ENCODE measurements around the gene PLXNB2. TPM values are rescaled to one million over a fixed set of nuclear protein-coding genes. Genes with fewer than 3 reads are reported as not detected.

The PLXNB2 gene
- total RNA-seq, 1 experiment from 2014 or later = 236 TPM

DNA sequence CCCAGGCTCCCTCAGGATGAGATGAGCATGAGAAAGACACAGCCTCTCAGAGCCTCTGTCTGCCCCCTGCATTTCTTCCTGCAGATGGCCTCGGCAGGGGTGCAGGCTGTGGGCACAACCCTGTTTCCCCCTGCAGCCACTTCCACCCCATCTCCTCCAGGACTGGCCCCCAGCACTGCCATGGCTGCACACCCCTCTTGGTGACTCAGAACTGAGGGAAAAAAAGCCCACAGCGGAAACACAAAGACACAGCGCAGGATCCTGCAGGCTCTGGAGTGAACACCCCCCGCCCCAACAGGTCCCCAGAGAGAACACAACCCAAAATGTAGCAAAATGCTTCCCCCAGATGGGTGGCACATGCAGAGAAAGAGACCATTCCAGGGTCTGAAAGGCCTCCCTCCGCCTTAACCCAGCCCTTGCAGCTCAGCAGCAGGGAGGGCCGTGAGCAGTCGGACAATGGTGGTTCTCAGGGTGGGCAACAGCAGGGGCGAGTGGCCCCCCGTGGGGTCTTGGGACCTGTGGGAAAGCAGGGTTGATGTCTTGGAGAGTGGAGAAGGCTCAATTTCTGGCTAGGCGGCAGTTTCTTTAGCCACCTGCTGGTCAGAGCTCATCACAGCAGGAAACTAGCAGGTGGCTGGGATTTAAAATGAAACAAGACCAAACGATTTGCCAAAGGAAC is 70.6 kb downstream of the PLXNB2 start:
- Histone ChIP-seq H3K9ac (ENCODE audit: low read length) (no peak overlapping the region), H3K4me3 (replicated peaks in 1 of 2; ENCODE audit: low read depth in 1 of 2, low read length in 2 of 2) (no peak overlapping the region), H3K9me2 (ENCODE audit: insufficient read depth) (no peaks in the 10 kb centered on the region), H3K27me3 (ENCODE audit: insufficient read depth, low read length) (no peaks in the 10 kb centered on the region), H3K36me3 (ENCODE audit: control insufficient read depth in 1 of 2, insufficient read depth in 2 of 2, low read length in 2 of 2) (peaks cover 7 to 19% of the 10 kb centered on the region in 2 experiments; a peak in 2 of 4 replicates), H4K20me1 (ENCODE audit: insufficient read depth) (no peaks in the 10 kb centered on the region), H3K4me2 (ENCODE audit: low read length) (no peak overlapping the region), H3K79me2 (ENCODE audit: insufficient read depth, low read length) (peaks cover 89% of the 10 kb centered on the region), H3K9me3 (ENCODE audit: control insufficient read depth in 1 of 2, insufficient read depth in 1 of 2, low read depth in 1 of 2, low read length in 2 of 2) (peaks cover 0 to 4% of the 10 kb centered on the region in 2 experiments; a peak in 1 of 4 replicates), H2AFZ (ENCODE audit: low read depth, low read length, poor library complexity, severe bottlenecking) (no peak overlapping the region), H3K27ac (ENCODE audit: low read depth, low read length) (no peak overlapping the region), H3K4me1 (ENCODE audit: control insufficient read depth in 1 of 2, insufficient read depth in 2 of 2, low read length in 2 of 2) (peaks cover 3 to 7% of the 10 kb centered on the region in 2 experiments; a peak in 1 of 4 replicates)
- no TSS peak for BruUV-seq (replicated peaks)
- 0 out of 2 replicates have a peak, but pooled peaks have one; percentile 30 for ATAC-seq
- intact Hi-C loops (cut with micrococcal nuclease) = no loop called here
- no peak for DNase-seq (ENCODE audit: low read depth, low spot score)
- TF ChIP-seq, protein P1, sequence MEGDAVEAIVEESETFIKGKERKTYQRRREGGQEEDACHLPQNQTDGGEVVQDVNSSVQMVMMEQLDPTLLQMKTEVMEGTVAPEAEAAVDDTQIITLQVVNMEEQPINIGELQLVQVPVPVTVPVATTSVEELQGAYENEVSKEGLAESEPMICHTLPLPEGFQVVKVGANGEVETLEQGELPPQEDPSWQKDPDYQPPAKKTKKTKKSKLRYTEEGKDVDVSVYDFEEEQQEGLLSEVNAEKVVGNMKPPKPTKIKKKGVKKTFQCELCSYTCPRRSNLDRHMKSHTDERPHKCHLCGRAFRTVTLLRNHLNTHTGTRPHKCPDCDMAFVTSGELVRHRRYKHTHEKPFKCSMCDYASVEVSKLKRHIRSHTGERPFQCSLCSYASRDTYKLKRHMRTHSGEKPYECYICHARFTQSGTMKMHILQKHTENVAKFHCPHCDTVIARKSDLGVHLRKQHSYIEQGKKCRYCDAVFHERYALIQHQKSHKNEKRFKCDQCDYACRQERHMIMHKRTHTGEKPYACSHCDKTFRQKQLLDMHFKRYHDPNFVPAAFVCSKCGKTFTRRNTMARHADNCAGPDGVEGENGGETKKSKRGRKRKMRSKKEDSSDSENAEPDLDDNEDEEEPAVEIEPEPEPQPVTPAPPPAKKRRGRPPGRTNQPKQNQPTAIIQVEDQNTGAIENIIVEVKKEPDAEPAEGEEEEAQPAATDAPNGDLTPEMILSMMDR (IDR thresholded peaks at IDR 0.05 in 2 of 3, conservative IDR thresholded peaks at IDR 0.05 in 1 of 3; ENCODE audit: borderline replicate concordance in 1 of 3, insufficient read depth in 1 of 3, low read depth in 2 of 3, low read length in 2 of 3) = peak; percentile 40 to 59 (median 50); a peak in 5 of 6 replicates
- TF ChIP-seq TCF7L2 (IDR thresholded peaks at IDR 0.05; ENCODE audit: borderline replicate concordance, extremely low read depth, insufficient read depth, insufficient read length) (no peak), ZFX (IDR thresholded peaks at IDR 0.05) (no peak), SRF (IDR thresholded peaks at IDR 0.05; ENCODE audit: low read depth) (no peak), EZH2phosphoT487 (IDR thresholded peaks at IDR 0.05; ENCODE audit: borderline replicate concordance) (no peak), EGR1 (IDR thresholded peaks at IDR 0.05; ENCODE audit: low read depth) (no peak), RAD21 (IDR thresholded peaks at IDR 0.05; ENCODE audit: low read depth) (peak; percentile 35), POLR2AphosphoS5 (IDR thresholded peaks at IDR 0.05; ENCODE audit: low read depth, low read length) (no peak)
- TF ChIP-seq, protein P2, sequence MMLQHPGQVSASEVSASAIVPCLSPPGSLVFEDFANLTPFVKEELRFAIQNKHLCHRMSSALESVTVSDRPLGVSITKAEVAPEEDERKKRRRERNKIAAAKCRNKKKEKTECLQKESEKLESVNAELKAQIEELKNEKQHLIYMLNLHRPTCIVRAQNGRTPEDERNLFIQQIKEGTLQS (IDR thresholded peaks at IDR 0.05) = no peak
- ChIA-PET RAD21 (ENCODE audit: low non-redundant PET in 1 of 2, low total read pairs in 2 of 2, uncharacterized antibody in 2 of 2, unreplicated experiment in 2 of 2) (interaction anchor here in 1 of 2 experiments (0.6 to 1.0 kb wide), 2 partner anchors 59 to 88 kb away, joined by 3 read pairs; no protein-coding TSS in a partner anchor), POLR2A (no interaction called here), CTCF (interaction anchor here (0.6 to 1.2 kb wide), 3 partner anchors 88 to 306 kb away, joined by 3 to 4 read pairs (median 3); no protein-coding TSS in a partner anchor)
